Fibroblast of skin of scalp (primary cell): ENCODE measurements around the gene TRIM71.

ENCODE experiments used
- DNase-seq: peaks from one replicate; pipeline ENCODE4 v3.0.0-alpha.2; 2013

Gene TRIM71

DNA sequence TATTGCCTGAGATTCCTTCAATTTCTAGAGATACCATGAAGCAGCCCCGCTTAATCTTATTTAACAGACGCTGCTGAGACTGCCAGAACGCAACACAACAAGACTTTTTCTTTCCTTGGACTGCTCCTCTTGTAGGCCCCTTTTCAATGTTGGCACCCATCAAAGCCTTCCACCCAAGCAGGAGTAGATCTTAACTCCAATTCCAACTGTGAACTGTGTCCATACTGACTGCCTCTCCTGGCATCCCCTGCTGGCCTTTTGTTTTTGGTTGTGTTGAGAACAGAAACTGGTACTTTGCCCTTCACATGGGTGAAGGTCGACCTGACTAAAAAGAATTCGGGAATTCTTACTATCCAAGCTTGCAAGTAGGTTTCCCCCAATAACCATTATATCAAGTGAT is 50.2 kb downstream of the TRIM71 start:
- no peak for DNase-seq

DNA sequence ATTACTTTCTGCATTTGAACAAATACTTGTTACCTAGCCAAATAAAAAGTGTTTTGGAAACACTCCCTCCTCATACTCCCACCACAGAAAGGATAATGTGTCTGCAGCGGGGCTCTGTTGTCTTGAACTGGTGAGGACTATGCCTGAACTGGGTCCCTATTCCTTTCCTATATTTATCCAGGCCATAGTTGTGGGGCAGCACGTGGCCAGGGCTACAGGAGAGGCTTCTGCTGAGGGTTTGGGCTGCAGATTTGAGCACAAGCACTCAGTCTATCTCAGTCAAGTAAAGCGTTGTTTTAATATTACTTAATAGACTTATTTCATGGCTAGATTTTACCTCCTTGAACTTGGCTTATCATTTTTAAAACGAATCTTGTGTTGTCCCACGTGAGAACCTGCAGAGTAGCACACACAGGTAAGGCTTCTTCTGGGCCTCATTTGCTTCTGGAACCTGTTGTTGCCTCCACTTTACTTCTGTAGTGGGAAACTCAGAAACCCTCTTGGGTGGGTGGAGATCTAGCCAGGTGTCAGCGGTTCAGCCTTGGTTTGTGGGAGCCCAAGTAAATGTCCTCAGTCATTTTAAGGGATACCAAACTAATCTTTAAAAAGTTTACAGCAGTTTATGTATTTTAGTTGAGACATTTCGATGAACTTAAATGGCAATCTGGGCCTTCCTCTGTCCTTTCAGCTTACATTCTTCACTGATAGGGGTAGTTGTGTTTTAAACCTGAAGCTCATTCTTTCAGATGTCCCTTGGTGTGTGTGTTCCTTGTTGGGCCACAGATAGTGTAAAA is 51.1 kb downstream of the TRIM71 start:
- no peak for DNase-seq

DNA sequence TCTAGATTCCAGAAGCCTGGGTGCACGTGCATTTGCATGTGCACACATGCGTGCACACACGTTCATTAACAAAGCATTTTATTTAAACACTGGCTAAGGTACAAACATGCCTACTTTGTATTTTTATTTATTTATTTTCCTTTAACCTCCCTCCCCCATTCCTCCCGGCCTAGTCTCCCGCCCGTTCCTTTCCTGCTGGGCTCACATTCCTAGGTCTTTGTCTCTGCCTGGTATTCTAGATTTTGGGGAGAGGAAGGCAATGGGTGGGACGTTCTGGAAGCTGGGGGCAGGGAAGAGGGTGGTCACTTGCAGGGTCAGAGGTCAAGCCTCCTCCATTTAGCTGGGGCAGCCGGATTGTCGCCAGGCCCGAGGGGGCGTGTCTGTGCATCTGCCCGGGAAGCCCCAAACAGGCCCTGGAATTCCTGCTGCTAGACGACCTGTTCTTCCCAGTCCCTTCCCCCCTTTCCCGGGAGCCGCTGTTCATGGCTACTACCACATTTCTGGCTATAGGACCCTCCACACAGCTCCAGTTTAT is 51.8 kb downstream of the TRIM71 start:
- no peak for DNase-seq

DNA sequence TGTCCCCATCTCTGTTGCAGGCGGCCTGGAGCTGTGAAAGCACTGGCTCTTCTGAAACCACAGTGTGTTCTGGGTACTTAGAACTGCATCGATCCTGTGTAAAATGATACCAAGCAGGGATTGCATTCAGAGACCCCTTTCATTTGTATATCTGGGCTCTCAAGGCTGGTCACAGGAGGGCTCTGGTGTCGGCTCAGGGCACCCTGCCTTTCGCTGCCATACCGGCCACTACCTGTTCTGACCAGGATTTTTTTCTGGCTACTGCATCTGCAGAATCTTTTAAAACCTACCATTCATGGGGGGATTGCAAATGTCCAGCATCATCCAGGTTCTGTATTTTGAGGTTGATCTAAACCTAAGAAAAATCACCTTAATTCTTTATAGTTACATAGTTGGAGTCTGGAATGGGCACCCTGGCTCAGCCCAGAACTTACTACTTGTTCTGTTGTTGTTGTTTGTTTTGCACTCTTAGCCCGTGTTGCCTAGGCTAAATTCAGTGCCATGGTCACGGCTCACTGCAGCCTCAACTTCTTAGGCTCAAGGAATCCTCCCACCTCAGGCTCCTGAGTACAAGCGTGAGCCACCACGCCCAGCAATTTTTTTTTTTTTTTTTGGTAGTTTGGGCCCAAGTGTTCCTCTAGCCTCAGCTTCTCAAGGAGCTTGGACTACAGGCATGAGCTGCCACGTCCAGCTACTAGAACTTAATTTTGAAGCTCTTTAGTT is 52.7 kb downstream of the TRIM71 start:
- no peak for DNase-seq

DNA sequence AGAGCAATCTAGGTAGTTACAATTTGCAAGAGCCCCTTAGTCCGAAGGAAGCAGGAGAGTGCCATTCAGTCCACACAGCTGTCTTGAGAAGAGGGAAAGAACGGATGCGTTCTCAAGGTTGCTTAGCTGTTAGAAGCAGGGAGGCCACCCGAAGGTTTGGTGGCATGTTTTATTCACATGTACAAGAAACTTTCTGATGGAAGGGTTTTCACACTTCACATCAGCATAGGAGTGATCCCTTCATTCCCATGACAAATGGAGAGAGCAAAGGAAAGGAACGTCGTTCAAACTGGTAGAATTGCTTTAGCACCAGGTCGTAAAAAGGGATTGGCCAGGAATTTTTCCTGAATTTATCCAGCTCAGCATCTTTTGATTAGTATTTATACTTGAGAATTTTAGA is 53.5 kb downstream of the TRIM71 start:
- DNase-seq: no peak

DNA sequence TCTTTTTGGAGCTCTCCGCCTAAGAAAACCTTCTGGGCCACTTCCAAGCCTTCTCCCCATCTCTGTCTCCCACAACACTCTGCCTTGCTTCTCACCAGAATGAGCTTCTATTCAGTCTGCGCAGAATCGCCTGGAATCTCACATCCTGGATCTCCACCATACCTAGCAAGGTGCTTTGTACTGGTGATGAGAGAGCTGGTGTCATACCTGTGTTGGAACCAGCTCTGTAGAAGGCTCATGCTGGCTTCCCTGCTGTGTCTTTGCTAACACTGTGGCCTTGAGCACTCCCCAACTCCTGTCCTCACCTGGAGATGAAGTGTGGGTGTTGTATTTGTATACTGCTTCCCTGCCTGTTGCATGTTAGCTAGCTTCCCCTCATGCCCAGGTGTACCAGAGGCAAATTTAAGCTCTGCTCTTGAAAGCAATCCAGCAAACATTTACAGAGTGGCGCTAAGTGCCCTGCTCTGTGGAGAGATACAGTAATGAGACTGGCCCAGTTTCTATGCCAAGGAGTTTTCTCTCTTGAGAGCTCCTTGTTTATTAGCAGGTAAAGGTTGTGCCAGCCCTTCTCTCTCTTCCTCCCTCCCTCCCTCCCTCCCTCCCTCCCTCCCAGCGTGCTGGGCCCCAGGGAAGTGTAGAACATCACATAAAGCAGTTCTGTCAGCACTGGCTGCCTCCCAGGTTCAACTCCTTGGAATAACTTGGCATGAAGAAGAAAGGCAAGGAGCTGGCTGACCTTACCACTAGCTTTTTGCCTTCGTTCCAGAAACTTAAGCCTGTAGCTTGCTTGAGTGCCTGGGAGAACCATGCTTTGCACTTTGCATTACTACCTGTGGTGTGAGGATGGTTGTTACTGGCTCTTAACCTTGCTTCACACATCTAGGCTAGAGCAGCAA is 54.9 kb downstream of the TRIM71 start:
- DNase-seq: no peak

DNA sequence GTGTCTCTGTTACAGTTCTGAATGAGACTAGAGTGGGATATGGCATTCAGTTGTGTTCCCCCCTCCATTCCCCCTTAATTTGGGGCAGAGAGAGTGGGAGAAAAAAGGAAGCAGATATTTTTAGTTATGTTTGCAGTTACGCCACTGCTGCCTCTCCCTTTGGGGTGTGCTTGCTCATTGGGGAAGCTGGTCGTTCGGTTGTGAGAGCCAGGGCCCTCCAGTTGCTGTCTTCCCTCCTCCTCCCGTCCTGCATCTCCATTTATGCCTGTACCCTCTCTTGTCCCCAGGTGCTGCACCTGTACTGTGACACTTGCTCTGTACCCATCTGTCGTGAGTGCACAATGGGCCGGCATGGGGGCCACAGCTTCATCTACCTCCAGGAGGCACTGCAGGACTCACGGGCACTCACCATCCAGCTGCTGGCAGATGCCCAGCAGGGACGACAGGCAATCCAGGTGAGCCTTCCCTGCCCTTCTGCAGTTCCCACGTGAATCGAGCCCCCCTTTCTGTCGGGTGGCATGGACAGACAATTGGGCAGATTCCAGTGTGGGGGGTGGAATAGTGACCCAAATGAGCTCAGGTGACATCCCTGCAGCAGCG is 55.8 kb downstream of the TRIM71 start:
- DNase-seq: no peak

DNA sequence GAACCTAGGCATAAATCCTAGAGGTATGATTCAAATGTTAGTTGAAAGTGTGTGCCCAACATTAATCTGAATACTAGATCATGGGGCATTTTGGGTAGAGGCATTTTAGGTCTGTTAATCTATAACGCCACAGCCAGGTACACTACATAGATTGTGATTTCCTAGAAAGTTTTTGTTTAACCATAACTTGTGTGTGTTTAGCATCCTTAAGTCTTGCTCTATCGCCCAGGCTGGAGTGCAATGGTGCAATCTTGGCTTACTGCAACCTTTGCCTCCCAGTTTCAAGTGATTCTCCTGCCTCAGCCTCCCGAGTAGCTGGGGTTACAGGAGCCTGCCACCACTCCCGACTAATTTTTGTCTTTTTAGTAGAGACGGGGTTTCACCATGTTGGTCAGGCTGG is 59.1 kb downstream of the TRIM71 start:
- no peak for DNase-seq

DNA sequence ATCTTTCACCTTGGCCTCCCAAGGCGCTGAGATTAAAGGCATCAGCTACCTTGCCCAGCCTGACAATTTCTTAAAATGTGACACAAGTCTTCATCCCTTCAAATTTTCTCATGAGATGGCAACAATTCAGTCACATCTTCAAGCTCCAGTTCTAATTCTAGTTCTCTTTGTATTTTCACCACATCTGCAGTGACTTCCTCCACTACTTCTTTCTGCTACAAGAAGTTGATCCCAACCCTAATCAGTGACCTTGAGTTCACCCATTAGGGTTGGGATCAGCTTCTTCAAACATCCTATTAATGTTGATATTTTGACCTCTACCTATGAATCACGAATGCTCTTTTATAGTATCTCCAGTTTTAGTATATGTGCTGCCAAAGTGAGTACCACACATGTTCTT is 59.8 kb downstream of the TRIM71 start:
- DNase-seq: no peak

DNA sequence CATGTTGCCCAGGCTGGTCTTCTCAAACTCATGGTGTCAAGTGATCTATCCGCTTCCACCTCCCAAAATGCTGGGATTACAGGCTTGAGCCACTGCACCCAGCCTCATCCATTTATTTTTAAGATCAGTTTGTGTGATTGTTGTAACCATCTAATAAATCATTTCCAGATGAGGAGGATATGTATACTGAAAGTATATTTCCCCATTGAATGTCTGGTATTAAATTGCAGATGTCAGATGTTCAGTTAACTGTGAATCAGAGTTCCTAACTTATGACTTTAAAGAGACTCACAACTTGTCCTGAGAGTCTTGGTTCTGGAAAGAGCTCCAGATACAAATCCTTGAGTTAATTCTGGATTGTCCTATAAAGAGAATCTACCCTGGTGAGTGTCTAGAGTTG is 62.4 kb downstream of the TRIM71 start:
- peak; percentile 4 for DNase-seq

DNA sequence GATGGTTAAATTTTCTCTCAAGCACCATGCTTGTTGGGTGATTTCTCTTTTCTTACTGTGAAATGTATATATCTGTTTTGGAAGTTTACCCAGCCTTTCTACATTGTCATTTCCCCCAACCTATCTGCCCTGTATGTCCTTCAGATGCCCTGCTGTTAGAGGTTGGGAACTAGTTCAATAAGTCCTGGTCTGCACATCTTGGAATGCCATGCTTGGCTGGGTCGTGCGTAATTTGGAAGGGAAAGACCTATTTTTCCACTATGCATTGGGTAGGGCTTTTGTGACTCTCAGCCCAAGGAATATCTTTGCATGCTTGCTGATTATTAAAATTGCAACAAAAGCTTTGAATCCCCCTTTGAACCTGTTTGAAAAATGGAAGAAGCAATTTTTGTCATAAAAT is 63.8 kb downstream of the TRIM71 start:
- no peak for DNase-seq

DNA sequence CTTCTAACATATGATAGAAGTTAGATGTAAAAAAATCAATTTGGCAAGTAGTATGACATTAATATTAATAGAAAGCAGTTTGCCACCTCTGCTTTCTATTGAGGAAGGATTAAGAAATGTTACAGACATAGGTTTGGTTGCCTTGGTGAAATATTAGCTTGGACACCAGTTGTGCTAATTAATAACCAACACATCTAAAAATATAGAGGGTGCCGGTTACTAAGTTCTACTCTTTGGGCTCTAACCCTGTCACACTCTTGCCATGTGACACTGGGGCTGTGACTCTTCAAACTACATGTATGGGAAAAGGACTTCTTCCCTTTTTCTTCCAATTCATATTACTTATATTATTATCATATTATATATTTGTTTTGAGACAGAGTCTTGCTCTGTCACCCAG is 64.4 kb downstream of the TRIM71 start:
- DNase-seq: no peak

DNA sequence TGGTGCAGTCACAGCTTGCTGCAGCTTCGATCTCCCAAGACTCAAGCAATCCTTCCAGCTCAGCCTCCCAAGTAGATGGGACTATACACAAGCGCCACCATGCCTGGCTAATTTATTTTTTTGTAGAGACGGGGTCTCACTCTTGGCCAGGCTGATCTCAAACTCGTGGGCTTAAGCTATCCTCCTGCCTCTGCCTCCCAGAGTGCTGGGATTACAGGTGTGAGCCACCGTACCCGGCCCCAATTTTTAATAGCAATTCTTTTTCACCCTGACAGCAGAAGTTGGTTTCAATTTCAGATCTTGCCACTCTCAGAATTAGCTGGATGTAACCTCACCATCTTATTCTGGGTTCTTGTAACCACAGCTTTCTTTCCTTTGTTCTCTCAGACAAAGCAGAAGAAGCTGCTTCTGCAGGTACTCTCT is 64.8 kb downstream of the TRIM71 start:
- DNase-seq: no peak

DNA sequence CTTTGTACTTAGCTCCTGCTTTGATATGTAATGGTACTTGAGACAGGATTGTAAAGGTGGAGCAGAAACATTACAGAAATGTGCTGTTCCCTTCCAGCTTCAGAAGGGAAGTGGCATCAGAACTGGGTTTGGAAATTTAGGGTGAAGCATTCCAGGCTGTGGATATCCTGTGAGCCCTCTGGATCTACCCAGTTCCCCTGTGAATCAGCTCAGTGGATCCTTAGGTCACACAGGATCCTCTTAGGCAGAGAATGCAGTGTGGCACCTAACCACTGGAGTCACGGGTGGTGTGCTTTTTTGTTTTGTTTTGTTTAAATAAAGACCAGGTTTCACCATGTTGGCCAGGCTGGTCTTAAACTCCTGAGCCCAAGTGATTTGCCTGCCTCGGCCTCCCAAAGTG is 66.0 kb downstream of the TRIM71 start:
- DNase-seq: no peak

DNA sequence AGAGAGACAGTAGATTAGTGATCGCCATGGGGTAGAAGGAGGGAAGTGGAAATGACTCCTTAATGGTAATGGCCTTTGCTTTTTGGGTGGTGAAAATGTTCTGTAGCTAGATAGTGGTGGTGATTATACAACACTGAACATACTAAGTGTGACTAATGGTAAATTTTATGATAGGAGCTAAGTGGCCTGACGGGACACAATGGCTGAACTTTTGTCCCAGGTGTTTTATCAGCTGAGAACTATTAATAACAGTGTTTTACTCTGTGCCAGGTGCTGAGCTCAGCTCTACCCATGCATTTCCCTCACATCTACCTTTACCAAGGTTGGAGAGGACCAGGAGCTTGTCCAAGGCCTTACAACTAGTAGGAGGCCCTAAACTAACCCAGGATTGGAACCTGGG is 66.8 kb downstream of the TRIM71 start:
- no peak for DNase-seq

DNA sequence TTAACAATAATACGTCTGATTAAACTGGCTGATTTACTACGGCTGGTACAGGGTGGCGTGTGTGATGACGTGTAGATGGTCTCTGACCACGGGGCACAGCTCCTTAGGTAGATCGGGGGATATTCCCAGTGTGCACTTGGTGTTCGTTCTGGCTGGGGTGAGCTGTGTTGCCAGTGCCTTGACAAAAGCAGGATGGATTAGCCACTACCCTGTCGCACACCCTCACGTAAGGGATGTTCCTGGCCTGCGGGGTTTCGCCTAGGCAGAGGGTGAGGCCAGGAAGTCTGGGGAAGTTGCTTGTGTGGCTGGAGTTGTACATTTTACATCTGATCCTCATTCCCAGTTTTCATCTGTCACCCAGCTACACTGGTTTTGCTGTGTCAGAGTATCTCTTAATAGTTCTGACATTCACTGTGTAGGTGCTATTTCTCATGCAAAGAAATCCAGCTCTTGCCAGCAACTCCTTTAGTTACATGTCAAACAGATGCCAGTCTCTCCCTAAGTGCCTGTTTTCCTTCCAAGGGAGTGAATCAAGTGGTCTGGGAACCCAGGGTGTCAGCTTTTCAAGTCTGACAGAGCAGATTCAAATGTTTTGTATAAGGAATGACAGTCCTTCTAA is 67.6 kb downstream of the TRIM71 start:
- no peak for DNase-seq

DNA sequence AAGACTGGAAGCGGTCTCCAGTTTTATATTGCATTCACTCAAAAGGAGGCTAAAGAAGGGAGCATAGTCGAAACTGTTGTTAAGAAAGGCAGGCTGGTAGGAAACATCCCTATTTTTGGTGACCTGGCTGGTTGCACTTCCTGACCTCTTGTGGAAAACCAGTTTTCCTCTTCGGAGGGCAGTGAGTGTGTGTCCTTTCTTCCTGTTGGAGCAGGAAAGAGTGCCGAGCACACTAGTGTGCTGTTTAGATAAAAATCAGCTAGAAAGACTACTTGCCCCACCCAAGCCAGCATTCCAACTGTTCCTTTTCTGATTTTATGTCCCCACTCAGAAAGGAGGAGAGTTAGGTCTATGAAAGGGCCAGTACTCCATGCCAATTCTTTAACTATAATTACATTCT is 68.5 kb downstream of the TRIM71 start:
- DNase-seq: no peak

DNA sequence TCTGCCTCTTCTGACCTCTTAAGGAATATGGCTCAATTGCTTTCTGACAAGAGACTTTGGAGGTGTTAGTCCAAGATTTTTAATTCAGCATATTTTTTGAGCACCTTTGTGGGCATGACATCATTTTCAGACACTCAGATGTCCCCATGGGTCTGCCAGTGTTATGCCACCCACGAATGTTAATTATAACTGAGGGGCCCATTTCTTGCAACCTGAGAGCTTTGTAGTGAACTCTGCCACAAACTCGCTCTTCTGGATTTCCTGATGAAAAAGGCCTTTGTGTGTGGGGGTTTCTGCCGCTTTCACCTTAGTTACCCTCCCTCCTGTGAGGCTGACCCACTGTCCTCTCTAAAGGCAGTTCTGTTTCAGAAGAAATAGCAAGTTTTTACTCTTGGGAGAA is 69.1 kb downstream of the TRIM71 start:
- DNase-seq: no peak

DNA sequence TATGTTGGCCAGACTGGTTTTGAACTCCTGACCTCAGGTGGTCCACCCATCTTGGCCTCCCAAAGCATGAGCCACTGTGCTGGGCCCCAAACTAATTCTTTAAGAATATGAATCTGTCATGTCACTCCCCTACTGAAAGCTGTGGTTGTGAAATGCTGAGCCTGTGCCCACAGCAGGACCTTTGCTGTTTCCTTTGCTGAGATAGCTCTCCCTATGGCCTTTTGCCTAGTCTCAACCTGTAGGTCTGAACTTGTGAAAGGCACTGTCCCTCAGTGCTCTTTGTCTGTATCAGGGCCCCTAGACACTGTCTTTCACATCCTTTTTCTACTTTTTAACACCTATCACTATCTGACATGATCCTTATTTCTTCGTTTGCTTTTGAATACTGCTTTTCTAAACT is 70.9 kb downstream of the TRIM71 start:
- DNase-seq: no peak

DNA sequence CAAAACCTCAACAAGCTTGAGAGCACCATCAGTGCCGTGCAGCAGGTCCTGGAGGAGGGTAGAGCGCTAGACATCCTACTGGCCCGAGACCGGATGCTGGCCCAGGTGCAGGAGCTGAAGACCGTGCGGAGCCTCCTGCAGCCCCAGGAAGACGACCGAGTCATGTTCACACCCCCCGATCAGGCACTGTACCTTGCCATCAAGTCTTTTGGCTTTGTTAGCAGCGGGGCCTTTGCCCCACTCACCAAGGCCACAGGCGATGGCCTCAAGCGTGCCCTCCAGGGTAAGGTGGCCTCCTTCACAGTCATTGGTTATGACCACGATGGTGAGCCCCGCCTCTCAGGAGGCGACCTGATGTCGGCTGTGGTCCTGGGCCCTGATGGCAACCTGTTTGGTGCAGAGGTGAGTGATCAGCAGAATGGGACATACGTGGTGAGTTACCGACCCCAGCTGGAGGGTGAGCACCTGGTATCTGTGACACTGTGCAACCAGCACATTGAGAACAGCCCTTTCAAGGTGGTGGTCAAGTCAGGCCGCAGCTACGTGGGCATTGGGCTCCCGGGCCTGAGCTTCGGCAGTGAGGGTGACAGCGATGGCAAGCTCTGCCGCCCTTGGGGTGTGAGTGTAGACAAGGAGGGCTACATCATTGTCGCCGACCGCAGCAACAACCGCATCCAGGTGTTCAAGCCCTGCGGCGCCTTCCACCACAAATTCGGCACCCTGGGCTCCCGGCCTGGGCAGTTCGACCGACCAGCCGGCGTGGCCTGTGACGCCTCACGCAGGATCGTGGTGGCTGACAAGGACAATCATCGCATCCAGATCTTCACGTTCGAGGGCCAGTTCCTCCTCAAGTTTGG is 72.9 kb downstream of the TRIM71 start:
- DNase-seq: no peak

DNA sequence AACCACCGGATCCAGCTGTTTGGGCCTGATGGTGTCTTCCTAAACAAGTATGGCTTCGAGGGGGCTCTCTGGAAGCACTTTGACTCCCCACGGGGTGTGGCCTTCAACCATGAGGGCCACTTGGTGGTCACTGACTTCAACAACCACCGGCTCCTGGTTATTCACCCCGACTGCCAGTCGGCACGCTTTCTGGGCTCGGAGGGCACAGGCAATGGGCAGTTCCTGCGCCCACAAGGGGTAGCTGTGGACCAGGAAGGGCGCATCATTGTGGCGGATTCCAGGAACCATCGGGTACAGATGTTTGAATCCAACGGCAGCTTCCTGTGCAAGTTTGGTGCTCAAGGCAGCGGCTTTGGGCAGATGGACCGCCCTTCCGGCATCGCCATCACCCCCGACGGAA is 73.6 kb downstream of the TRIM71 start:
- DNase-seq: no peak
